H9 (cell line): ENCODE data around the gene PNO1. TPM values are rescaled to one million over a fixed set of nuclear protein-coding genes. Genes with fewer than 3 reads are reported as not detected.

ENCODE experiments used
- DNase-seq: peaks from one replicate; pipeline ENCODE4 v3.0.0-alpha.2; 2017
- H2AFZ ChIP-seq: one replicate; pipeline ENCODE4 v1.6.1; 2013; ENCODE audit warnings: mild to moderate bottlenecking, low read length, control low read depth, moderate library complexity
- H2AK5ac ChIP-seq: 2 replicates; pipeline ENCODE4 v1.6.1; 2013; ENCODE audit warnings: low read length, control low read depth, mixed read lengths; ENCODE audit not compliant: insufficient read length
- H2BK120ac ChIP-seq: one replicate; pipeline ENCODE4 v1.6.1; 2013; ENCODE audit warnings: low read depth, mild to moderate bottlenecking, low read length, control low read depth, inconsistent platforms; ENCODE audit not compliant: poor library complexity, severe bottlenecking
- H2BK12ac ChIP-seq: 2 replicates; pipeline ENCODE4 v1.6.1; 2013; ENCODE audit warnings: low read length, control low read depth, mixed read lengths, low read depth; ENCODE audit not compliant: insufficient read length
- H2BK15ac ChIP-seq: 2 replicates; pipeline ENCODE4 v1.6.1; 2013; ENCODE audit warnings: low read depth, low read length, control low read depth
- H2BK20ac ChIP-seq: one replicate; pipeline ENCODE4 v1.6.1; 2013; ENCODE audit warnings: low read depth, mild to moderate bottlenecking, low read length, control low read depth, inconsistent platforms; ENCODE audit not compliant: poor library complexity, severe bottlenecking
- H2BK5ac ChIP-seq: 2 replicates; pipeline ENCODE4 v1.6.1; 2013; ENCODE audit warnings: low read length, control low read depth, mixed read lengths; ENCODE audit not compliant: insufficient read length
- H3K14ac ChIP-seq: 2 replicates; pipeline ENCODE4 v1.6.1; 2013; ENCODE audit warnings: low read length, control low read depth; ENCODE audit not compliant: insufficient read depth
- H3K18ac ChIP-seq: 2 replicates; pipeline ENCODE4 v1.6.1; 2013; ENCODE audit warnings: low read depth, mild to moderate bottlenecking, mixed read lengths, low read length, control low read depth; ENCODE audit not compliant: insufficient read length
- H3K23ac ChIP-seq: 2 replicates; pipeline ENCODE4 v1.6.1; 2013; ENCODE audit warnings: low read length, control low read depth, mixed read lengths, low read depth; ENCODE audit not compliant: insufficient read length
- H3K23me2 ChIP-seq: 2 replicates; pipeline ENCODE4 v1.6.1; 2013; ENCODE audit warnings: low read depth, mild to moderate bottlenecking, mixed read lengths, low read length, control low read depth; ENCODE audit not compliant: insufficient read length, poor library complexity, severe bottlenecking
- H3K27ac ChIP-seq: 2 replicates; pipeline ENCODE4 v1.5.1; 2013; ENCODE audit warnings: low read length, control low read depth, mixed read lengths, low read depth; ENCODE audit not compliant: insufficient read length
- H3K27me3 ChIP-seq: 2 replicates; pipeline ENCODE4 v1.6.1; 2013; ENCODE audit warnings: low read length, control low read depth, inconsistent platforms; ENCODE audit not compliant: insufficient read depth
- H3K4ac ChIP-seq: 2 replicates; pipeline ENCODE4 v1.6.1; 2013; ENCODE audit warnings: low read depth, mild to moderate bottlenecking, control low read depth, inconsistent platforms, low read length, moderate library complexity
- H3K4me1 ChIP-seq: 2 replicates; pipeline ENCODE4 v1.6.1; 2013; ENCODE audit warnings: low read length, control low read depth, inconsistent platforms; ENCODE audit not compliant: insufficient read depth
- H3K4me2 ChIP-seq: 2 replicates; pipeline ENCODE4 v1.6.1; 2013; ENCODE audit warnings: low read length, control low read depth, mixed read lengths; ENCODE audit not compliant: insufficient read length, insufficient read depth
- H3K56ac ChIP-seq: 2 replicates; pipeline ENCODE4 v1.6.1; 2013; ENCODE audit warnings: low read depth, mild to moderate bottlenecking, mixed read lengths, low read length, control low read depth; ENCODE audit not compliant: insufficient read length
- H3K79me1 ChIP-seq: 2 replicates; pipeline ENCODE4 v1.6.1; 2013; ENCODE audit warnings: low read depth, mild to moderate bottlenecking, moderate library complexity, low read length, control low read depth, inconsistent platforms; ENCODE audit not compliant: insufficient read depth, poor library complexity, severe bottlenecking
- H3K79me2 ChIP-seq: 2 replicates; pipeline ENCODE4 v1.6.1; 2013; ENCODE audit warnings: low read length, control low read depth, inconsistent platforms; ENCODE audit not compliant: insufficient read depth
- H3K9ac ChIP-seq: 2 replicates; pipeline ENCODE4 v1.6.1; 2013; ENCODE audit warnings: low read length, control low read depth, mixed read lengths; ENCODE audit not compliant: insufficient read length; ENCODE audit errors: extremely low read depth
- H3K9me3 ChIP-seq: one replicate; pipeline ENCODE4 v1.6.1; 2013; ENCODE audit warnings: low read depth, low read length, inconsistent platforms; ENCODE audit not compliant: control insufficient read depth
- H3T11ph ChIP-seq: one replicate; pipeline ENCODE4 v1.6.1; 2013; ENCODE audit warnings: mild to moderate bottlenecking, low read length, control low read depth, inconsistent platforms
- H4K20me1 ChIP-seq: one replicate; pipeline ENCODE4 v1.6.1; 2013; ENCODE audit not compliant: control insufficient read depth, insufficient read length, insufficient read depth
- H4K5ac ChIP-seq: 2 replicates; pipeline ENCODE4 v1.6.1; 2013; ENCODE audit warnings: low read depth, mild to moderate bottlenecking, mixed read lengths, low read length, control low read depth; ENCODE audit not compliant: insufficient read length
- H4K8ac ChIP-seq: replicated peaks from 2 replicates; pipeline ENCODE4 v1.6.1; 2013; ENCODE audit warnings: low read length, control low read depth, mixed read lengths, low read depth; ENCODE audit not compliant: insufficient read length
- H4K91ac ChIP-seq: 2 replicates; pipeline ENCODE4 v1.6.1; 2013; ENCODE audit warnings: low read depth, mild to moderate bottlenecking, moderate library complexity, mixed read lengths, low read length, control low read depth; ENCODE audit not compliant: insufficient read length
- H3K27ac Mint-ChIP-seq, 3 experiments: 2 replicates in 2 of 3; 3 replicates in 1 of 3; pipeline ENCODE4 v1.8.0; 2020 to 2021; ENCODE audit warnings: mixed read lengths in 3 of 3, mild to moderate bottlenecking in 1 of 3, moderate library complexity in 1 of 3
- H3K27me3 Mint-ChIP-seq: 2 replicates; pipeline ENCODE4 v1.8.0; 2021; ENCODE audit warnings: low read depth, mild to moderate bottlenecking, moderate library complexity, mixed read lengths
- H3K36me3 Mint-ChIP-seq, 3 experiments: 2 replicates in 2 of 3; 3 replicates in 1 of 3; pipeline ENCODE4 v1.8.0; 2020 to 2021; ENCODE audit warnings: low read depth in 3 of 3, mixed read lengths in 3 of 3; ENCODE audit not compliant: insufficient read depth in 1 of 3
- H3K4me1 Mint-ChIP-seq, 2 experiments: 2 replicates each; pipeline ENCODE4 v1.8.0; 2020; ENCODE audit warnings: mixed read lengths in 2 of 2
- H3K4me3 Mint-ChIP-seq, 2 experiments: 2 replicates in 1 of 2; 3 replicates in 1 of 2; pipeline ENCODE4 v1.8.0; 2020 to 2021; ENCODE audit warnings: mild to moderate bottlenecking in 2 of 2, mixed read lengths in 2 of 2, moderate library complexity in 1 of 2
- H3K9me3 Mint-ChIP-seq, 2 experiments: 2 replicates in 1 of 2; 3 replicates in 1 of 2; pipeline ENCODE4 v1.8.0; 2020; ENCODE audit warnings: mild to moderate bottlenecking in 2 of 2, mixed read lengths in 2 of 2, moderate library complexity in 1 of 2
- CTCF ChIP-seq: fragments of 200-600 bp; sonication (generic); conservative IDR thresholded peaks from 3 replicates; pipeline ENCODE4 v1.8.0; 2021; ENCODE audit warnings: antibody characterized with exemption, mild to moderate bottlenecking
- WGBS: extraction: QIAGEN DNeasy Blood & Tissue Kit; methylation state at CpG from one replicate; pipeline ENCODE4 v1.1.7; 2013; ENCODE audit warnings: missing lambda C conversion rate, low lambda C conversion rate, mixed read lengths; ENCODE audit not compliant: insufficient read length; ENCODE audit errors: extremely low coverage; 5-methylcytosine and 5-hydroxymethylcytosine counted together
- total RNA-seq: library from RNA; stranded (reverse); gene quantifications from 2 replicates; pipeline ENCODE4 v1.2.1, GENCODE V29; 2021

PNO1 gene
- total RNA-seq, 1 experiment from 2014 or later = 46.5 TPM

GRCh38 chr2:68155618-68156017 lies 2.1 kb upstream of the PNO1 start:
- Histone ChIP-seq H2BK20ac (no peak overlapping the region), H3K14ac (no peak overlapping the region), H2BK15ac (no peak overlapping the region), H3K18ac (no peak overlapping the region), H3K9me3 (no peaks in the 10 kb centered on the region), H4K20me1 (no peaks in the 10 kb centered on the region), H4K91ac (no peak overlapping the region), H3K27me3 (no peaks in the 10 kb centered on the region), H3K23ac (no peak overlapping the region), H3K4me1 (no peaks in the 10 kb centered on the region), H2AK5ac (no peak overlapping the region), H2BK5ac (no peak overlapping the region), H2BK12ac (no peak overlapping the region), H4K5ac (no peak overlapping the region), H3T11ph (no peak overlapping the region), H3K79me2 (peaks cover 10% of the 10 kb centered on the region; the same call in 1 of the 2 replicates), H3K4ac (no peak overlapping the region), H3K23me2 (no peaks in the 10 kb centered on the region), H3K27ac (no peak overlapping the region), H3K4me2 (no peak overlapping the region), H3K9ac (no peak overlapping the region), H3K79me1 (no peaks in the 10 kb centered on the region), H2AFZ (no peak overlapping the region), H3K56ac (no peak overlapping the region), H4K8ac (no peak overlapping the region), H2BK120ac (no peak overlapping the region)
- Mint-ChIP-seq H3K4me1 (peaks cover 12 to 14% of the 10 kb centered on the region in 2 experiments), H3K27ac (peak overlapping the region in 1 of 3 experiments; percentile 82; a peak in 3 of 7 replicates), H3K4me3 (peak overlapping the region; percentile 69 to 98; a peak in 3 of 5 replicates), H3K36me3 (peaks cover 8 to 18% (median 12%) of the 10 kb centered on the region in 3 experiments; a peak in 6 of 7 replicates), H3K9me3 (peaks cover 0 to 2% of the 10 kb centered on the region in 2 experiments; a peak in 2 of 5 replicates), H3K27me3 (no peaks in the 10 kb centered on the region)
- no CpG with 5 or more reads among the region's 7 CpGs for WGBS
- no peak for TF ChIP-seq CTCF
- no peak for DNase-seq
